Measurements from ENCODE around the gene LAMP2. TPM values are rescaled to one million over a fixed set of nuclear protein-coding genes. Genes with fewer than 3 reads are reported as not detected.

LAMP2 gene
- total RNA-seq, 1 experiment from 2014 or later = 46.1 TPM

DNA sequence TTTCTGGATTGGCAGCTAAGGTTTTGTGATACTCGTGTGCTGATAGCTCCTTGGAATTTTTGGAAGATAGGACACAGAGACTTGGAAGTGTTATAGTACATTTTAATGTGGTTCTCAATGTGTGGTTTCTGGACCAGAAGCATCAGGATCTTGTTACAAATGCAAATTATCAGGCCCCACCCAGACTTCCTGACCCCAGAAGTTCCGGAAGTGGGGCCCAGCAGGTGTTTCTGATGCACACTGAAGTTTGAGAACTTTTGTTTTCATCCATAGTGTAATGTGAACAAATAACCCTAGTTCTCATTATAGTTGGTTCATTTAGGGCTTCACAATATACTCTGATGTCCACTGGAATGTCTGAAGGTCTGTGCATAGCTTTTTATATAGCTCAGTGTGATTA lies 49.6 kb downstream of the LAMP2 start:
- Histone ChIP-seq H3K9me3 (ENCODE audit: low read length) (no peaks in the 10 kb centered on the region), H3K9ac (ENCODE audit: low read length) (no peak overlapping the region), H3K36me3 (ENCODE audit: insufficient read depth, low read length) (no peaks in the 10 kb centered on the region), H3K27ac (ENCODE audit: low read length) (no peak overlapping the region), H4K20me1 (ENCODE audit: insufficient read depth, low read depth, low read length) (no peaks in the 10 kb centered on the region), H3K27me3 (ENCODE audit: low read length) (no peaks in the 10 kb centered on the region), H3K9me2 (replicated peaks; ENCODE audit: insufficient read depth, low read length) (no peaks in the 10 kb centered on the region), H3K4me2 (ENCODE audit: low read depth, low read length, poor library complexity, severe bottlenecking) (no peak overlapping the region), H2AFZ (ENCODE audit: low read length) (peak overlapping the region; percentile 44; the same call in 1 of the 2 replicates), H3K4me3 (ENCODE audit: low read length) (no peak overlapping the region), H3K79me2 (ENCODE audit: low read length) (no peaks in the 10 kb centered on the region), H3K4me1 (ENCODE audit: low read length) (peaks cover 12% of the 10 kb centered on the region)
- peak; percentile 60 for DNase-seq

DNA sequence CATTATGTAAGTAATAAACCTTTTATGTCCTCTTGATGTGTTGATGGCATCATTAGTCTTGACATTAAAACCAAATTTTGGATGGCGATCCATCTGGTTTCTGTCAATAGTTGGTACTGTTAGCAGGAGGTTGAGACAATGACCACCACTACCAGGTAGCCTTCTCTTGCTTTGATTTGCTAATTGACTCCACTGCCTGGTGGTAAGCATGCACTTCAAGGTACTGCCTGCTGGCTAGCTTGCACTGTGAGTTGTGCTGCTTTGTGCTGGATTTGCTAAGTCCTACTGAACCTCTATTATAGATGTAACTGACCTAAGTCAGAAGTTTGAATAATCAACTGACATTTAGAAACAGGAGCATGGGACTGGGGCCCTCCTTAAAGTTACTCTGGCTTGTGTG lies 60.9 kb downstream of the LAMP2 start:
- Histone ChIP-seq H3K9ac (ENCODE audit: low read length) (no peak overlapping the region), H3K27ac (ENCODE audit: low read length) (no peak overlapping the region), H3K4me3 (ENCODE audit: low read length) (no peak overlapping the region), H3K4me2 (ENCODE audit: low read depth, low read length, poor library complexity, severe bottlenecking) (no peak overlapping the region), H2AFZ (ENCODE audit: low read length) (no peak overlapping the region), H3K9me2 (replicated peaks; ENCODE audit: insufficient read depth, low read length) (no peaks in the 10 kb centered on the region), H3K9me3 (ENCODE audit: low read length) (no peaks in the 10 kb centered on the region), H3K27me3 (ENCODE audit: low read length) (no peaks in the 10 kb centered on the region), H3K4me1 (ENCODE audit: low read length) (no peaks in the 10 kb centered on the region), H3K79me2 (ENCODE audit: low read length) (no peaks in the 10 kb centered on the region), H3K36me3 (ENCODE audit: insufficient read depth, low read length) (no peaks in the 10 kb centered on the region), H4K20me1 (ENCODE audit: insufficient read depth, low read depth, low read length) (no peaks in the 10 kb centered on the region)
- no peak for DNase-seq

DNA sequence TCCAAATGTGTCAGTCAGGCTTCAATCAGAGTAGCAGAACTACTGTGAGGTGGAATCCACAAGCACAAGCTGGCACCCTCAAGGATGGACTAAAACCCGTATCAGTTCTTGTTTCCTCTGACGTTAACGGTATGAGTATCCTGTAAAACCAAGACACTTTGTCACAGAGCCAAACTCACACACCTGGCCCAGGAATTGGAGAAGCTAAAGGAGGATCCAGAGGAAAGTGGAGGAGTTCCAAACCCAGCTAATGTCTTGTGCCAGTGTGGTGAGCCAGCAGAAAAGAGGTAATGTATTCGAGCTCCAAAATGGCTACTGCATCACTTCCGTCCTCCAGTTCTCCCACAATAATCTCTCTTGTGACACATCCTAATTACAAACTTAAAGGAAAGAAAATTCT lies 62.5 kb downstream of the LAMP2 start:
- Histone ChIP-seq H3K4me1 (ENCODE audit: low read length) (no peaks in the 10 kb centered on the region), H3K9me2 (replicated peaks; ENCODE audit: insufficient read depth, low read length) (no peaks in the 10 kb centered on the region)
- DNase-seq = no peak

DNA sequence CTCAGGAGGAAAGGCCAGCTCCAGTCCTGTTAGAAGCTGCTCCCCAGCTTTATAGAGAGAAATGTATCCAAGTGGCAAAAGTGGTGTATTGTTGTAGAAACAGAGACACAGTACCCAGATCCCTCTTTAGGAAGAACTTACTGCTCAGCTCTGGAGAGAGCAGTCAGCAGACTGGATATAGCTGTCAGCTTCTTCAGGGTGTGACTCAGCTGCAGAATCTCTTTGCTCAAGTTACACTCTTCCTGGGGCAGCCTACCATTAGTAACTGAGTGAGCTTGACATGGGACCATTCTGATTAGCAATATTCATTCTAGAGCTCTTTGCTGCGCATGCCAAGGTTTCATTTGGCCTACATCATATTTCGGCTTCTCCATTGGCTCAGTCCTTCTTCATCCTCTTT lies 66.7 kb downstream of the LAMP2 start:
- no peaks in the 10 kb centered on the region for H3K9me2 ChIP-seq (replicated peaks; ENCODE audit: insufficient read depth, low read length)
- no peaks in the 10 kb centered on the region for H3K9me3 ChIP-seq (ENCODE audit: low read length)
- no peak overlapping the region for H3K4me3 ChIP-seq (ENCODE audit: low read length)
- no peaks in the 10 kb centered on the region for H3K79me2 ChIP-seq (ENCODE audit: low read length)
- no peak overlapping the region for H3K4me2 ChIP-seq (ENCODE audit: low read depth, low read length, poor library complexity, severe bottlenecking)
- no peak for DNase-seq
- H3K27ac ChIP-seq (ENCODE audit: low read length) = no peak overlapping the region
- no peaks in the 10 kb centered on the region for H3K36me3 ChIP-seq (ENCODE audit: insufficient read depth, low read length)
- no peaks in the 10 kb centered on the region for H4K20me1 ChIP-seq (ENCODE audit: insufficient read depth, low read depth, low read length)
- H2AFZ ChIP-seq (ENCODE audit: low read length) = no peak overlapping the region
- H3K27me3 ChIP-seq (ENCODE audit: low read length) = no peaks in the 10 kb centered on the region
- H3K9ac ChIP-seq (ENCODE audit: low read length) = no peak overlapping the region
- H3K4me1 ChIP-seq (ENCODE audit: low read length) = no peaks in the 10 kb centered on the region

More for the DNA sequence above, 62.5 kb downstream of the LAMP2 start:
- H3K36me3 ChIP-seq (ENCODE audit: insufficient read depth, low read length) = no peaks in the 10 kb centered on the region
- no peak overlapping the region for H3K27ac ChIP-seq (ENCODE audit: low read length)
- no peaks in the 10 kb centered on the region for H3K9me3 ChIP-seq (ENCODE audit: low read length)
- H4K20me1 ChIP-seq (ENCODE audit: insufficient read depth, low read depth, low read length) = no peaks in the 10 kb centered on the region
- H3K79me2 ChIP-seq (ENCODE audit: low read length) = no peaks in the 10 kb centered on the region
- H2AFZ ChIP-seq (ENCODE audit: low read length) = no peak overlapping the region
- H3K9ac ChIP-seq (ENCODE audit: low read length) = no peak overlapping the region
- H3K4me2 ChIP-seq (ENCODE audit: low read depth, low read length, poor library complexity, severe bottlenecking) = no peak overlapping the region
- no peak overlapping the region for H3K4me3 ChIP-seq (ENCODE audit: low read length)
- no peaks in the 10 kb centered on the region for H3K27me3 ChIP-seq (ENCODE audit: low read length)

DNA sequence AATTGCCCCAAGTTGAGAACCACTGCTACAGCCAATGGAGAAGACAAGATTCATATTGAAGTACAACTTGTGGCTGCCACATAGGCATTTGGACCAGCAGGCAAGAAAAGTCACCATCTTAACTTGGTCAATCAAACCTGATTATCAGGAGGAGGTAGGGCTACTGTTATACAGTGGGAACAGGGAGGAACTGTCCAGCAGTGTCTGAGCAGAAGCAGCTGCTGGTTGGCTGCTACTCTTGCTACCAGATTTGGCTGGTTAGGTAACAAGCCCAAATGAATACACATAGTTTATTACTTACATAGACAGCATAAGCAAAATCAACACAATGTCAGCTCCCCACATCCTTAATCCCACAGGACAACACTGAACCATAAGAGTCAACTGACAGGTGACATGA lies 67.8 kb downstream of the LAMP2 start:
- Histone ChIP-seq H3K27ac (ENCODE audit: low read length) (no peak overlapping the region), H3K27me3 (ENCODE audit: low read length) (no peaks in the 10 kb centered on the region), H3K4me2 (ENCODE audit: low read depth, low read length, poor library complexity, severe bottlenecking) (no peak overlapping the region), H3K4me1 (ENCODE audit: low read length) (no peaks in the 10 kb centered on the region), H2AFZ (ENCODE audit: low read length) (no peak overlapping the region), H3K9ac (ENCODE audit: low read length) (no peak overlapping the region), H3K9me3 (ENCODE audit: low read length) (no peaks in the 10 kb centered on the region), H3K79me2 (ENCODE audit: low read length) (no peaks in the 10 kb centered on the region), H3K9me2 (replicated peaks; ENCODE audit: insufficient read depth, low read length) (no peaks in the 10 kb centered on the region), H3K4me3 (ENCODE audit: low read length) (no peak overlapping the region), H3K36me3 (ENCODE audit: insufficient read depth, low read length) (no peaks in the 10 kb centered on the region), H4K20me1 (ENCODE audit: insufficient read depth, low read depth, low read length) (no peaks in the 10 kb centered on the region)
- no peak for DNase-seq

DNA sequence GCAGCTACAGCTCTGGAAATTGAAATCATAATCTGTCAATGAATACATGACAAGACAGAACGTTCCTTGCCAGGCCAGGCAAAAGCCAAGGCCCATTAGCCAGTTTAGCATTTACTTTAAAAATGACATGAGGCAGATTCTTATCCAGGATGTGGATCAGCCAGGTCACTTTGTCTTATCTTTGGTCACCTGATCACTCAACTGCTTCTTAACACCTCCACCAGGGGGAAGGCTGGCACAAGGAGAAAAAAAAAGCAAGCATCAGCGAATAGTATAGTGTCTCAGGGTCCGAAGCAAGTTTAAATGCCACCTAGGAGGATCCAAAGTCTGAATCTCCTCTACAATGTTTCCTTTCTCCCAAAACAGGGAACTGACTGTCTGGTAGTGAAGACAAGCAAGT lies 88.4 kb downstream of the LAMP2 start:
- no peak overlapping the region for H3K4me2 ChIP-seq (ENCODE audit: low read depth, low read length, poor library complexity, severe bottlenecking)
- H3K27me3 ChIP-seq (ENCODE audit: low read length) = no peaks in the 10 kb centered on the region
- DNase-seq = peak; percentile 79
- H3K9ac ChIP-seq (ENCODE audit: low read length) = no peak overlapping the region
- no peaks in the 10 kb centered on the region for H3K79me2 ChIP-seq (ENCODE audit: low read length)
- H3K27ac ChIP-seq (ENCODE audit: low read length) = no peak overlapping the region
- no peak overlapping the region for H2AFZ ChIP-seq (ENCODE audit: low read length)
- H3K36me3 ChIP-seq (ENCODE audit: insufficient read depth, low read length) = no peaks in the 10 kb centered on the region
- no peaks in the 10 kb centered on the region for H3K9me3 ChIP-seq (ENCODE audit: low read length)
- no peaks in the 10 kb centered on the region for H4K20me1 ChIP-seq (ENCODE audit: insufficient read depth, low read depth, low read length)
- H3K4me3 ChIP-seq (ENCODE audit: low read length) = no peak overlapping the region
- no peaks in the 10 kb centered on the region for H3K4me1 ChIP-seq (ENCODE audit: low read length)
- no peaks in the 10 kb centered on the region for H3K9me2 ChIP-seq (replicated peaks; ENCODE audit: insufficient read depth, low read length)

DNA sequence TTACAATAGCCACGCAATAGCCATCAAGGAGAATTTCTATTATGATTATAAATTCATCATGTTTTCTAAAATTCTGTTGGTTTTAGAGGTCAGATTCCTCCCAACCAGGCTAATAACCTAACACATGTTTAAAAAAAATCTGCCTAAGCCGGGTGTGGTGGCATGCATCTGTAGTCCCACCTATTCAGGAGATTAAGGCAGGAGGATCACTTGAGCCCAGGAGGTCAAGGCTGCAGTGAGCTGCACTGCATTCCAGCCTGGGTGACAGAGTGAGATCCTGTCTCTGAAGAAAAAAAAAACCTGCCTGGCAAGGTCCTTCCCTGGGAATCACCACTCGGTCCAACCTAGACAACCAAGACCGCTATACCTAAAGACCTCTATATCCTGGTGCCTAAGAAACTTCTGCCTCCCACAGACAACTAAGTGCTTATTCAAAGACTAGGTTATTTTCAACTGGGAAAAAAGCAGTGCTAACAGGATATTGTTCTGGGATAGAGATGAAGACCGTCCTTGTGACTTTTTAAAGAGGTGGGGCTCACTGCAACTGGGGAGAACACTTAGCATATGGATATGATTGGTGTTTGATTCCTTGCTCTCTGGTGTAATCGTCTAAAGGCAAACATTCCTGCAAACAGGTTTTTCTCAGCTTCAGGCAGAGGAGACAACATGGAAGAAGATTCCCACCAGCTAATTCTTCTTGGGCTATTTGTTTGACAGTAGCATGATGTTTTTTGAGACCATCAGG lies 89.0 kb downstream of the LAMP2 start:
- Histone ChIP-seq H2AFZ (ENCODE audit: low read length) (no peak overlapping the region), H3K4me1 (ENCODE audit: low read length) (no peaks in the 10 kb centered on the region), H3K9ac (ENCODE audit: low read length) (no peak overlapping the region), H3K27me3 (ENCODE audit: low read length) (no peaks in the 10 kb centered on the region), H3K9me3 (ENCODE audit: low read length) (no peaks in the 10 kb centered on the region), H3K36me3 (ENCODE audit: insufficient read depth, low read length) (no peaks in the 10 kb centered on the region), H3K4me2 (ENCODE audit: low read depth, low read length, poor library complexity, severe bottlenecking) (no peak overlapping the region), H3K9me2 (replicated peaks; ENCODE audit: insufficient read depth, low read length) (no peaks in the 10 kb centered on the region), H3K4me3 (ENCODE audit: low read length) (no peak overlapping the region), H4K20me1 (ENCODE audit: insufficient read depth, low read depth, low read length) (no peaks in the 10 kb centered on the region), H3K79me2 (ENCODE audit: low read length) (no peaks in the 10 kb centered on the region), H3K27ac (ENCODE audit: low read length) (no peak overlapping the region)
- DNase-seq = no peak

DNA sequence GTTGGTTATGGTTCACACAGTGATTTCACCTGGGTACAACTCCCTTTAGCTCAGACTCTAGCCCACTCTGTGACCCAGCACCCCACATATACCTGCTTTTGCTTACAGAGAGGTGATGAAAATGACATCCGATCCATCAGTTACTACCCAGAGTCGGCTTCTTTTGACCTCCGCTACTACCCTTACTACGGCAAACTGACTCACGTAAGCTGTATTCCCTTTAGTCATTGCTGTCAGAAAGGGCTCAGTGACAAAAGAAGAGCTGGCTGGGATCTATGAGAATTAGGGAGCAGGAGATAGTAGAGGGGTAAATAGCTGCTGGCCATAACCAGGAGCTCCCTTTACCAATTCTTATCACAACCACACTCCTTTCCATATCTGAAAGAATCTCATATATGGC lies 90.5 kb downstream of the LAMP2 start:
- H3K4me2 ChIP-seq (ENCODE audit: low read depth, low read length, poor library complexity, severe bottlenecking) = no peak overlapping the region
- no peaks in the 10 kb centered on the region for H4K20me1 ChIP-seq (ENCODE audit: insufficient read depth, low read depth, low read length)
- H3K4me1 ChIP-seq (ENCODE audit: low read length) = no peaks in the 10 kb centered on the region
- no peak overlapping the region for H2AFZ ChIP-seq (ENCODE audit: low read length)
- H3K27ac ChIP-seq (ENCODE audit: low read length) = no peak overlapping the region
- no peaks in the 10 kb centered on the region for H3K9me3 ChIP-seq (ENCODE audit: low read length)
- H3K9me2 ChIP-seq (replicated peaks; ENCODE audit: insufficient read depth, low read length) = no peaks in the 10 kb centered on the region
- H3K36me3 ChIP-seq (ENCODE audit: insufficient read depth, low read length) = no peaks in the 10 kb centered on the region
- DNase-seq = peak; percentile 2
- H3K79me2 ChIP-seq (ENCODE audit: low read length) = no peaks in the 10 kb centered on the region
- H3K4me3 ChIP-seq (ENCODE audit: low read length) = no peak overlapping the region
- H3K27me3 ChIP-seq (ENCODE audit: low read length) = no peaks in the 10 kb centered on the region
- H3K9ac ChIP-seq (ENCODE audit: low read length) = no peak overlapping the region
